Measurements from ENCODE around the gene PRSS22.

The PRSS22 gene

GRCh38 chr16:2811703-2812471 lies 46.1 kb downstream of the PRSS22 start:
- DNase-seq = no peak

- no peak for DNase-seq
These were observed 47.3 kb downstream of the PRSS22 start for GRCh38 chr16:2810651-2811050.

DNA sequence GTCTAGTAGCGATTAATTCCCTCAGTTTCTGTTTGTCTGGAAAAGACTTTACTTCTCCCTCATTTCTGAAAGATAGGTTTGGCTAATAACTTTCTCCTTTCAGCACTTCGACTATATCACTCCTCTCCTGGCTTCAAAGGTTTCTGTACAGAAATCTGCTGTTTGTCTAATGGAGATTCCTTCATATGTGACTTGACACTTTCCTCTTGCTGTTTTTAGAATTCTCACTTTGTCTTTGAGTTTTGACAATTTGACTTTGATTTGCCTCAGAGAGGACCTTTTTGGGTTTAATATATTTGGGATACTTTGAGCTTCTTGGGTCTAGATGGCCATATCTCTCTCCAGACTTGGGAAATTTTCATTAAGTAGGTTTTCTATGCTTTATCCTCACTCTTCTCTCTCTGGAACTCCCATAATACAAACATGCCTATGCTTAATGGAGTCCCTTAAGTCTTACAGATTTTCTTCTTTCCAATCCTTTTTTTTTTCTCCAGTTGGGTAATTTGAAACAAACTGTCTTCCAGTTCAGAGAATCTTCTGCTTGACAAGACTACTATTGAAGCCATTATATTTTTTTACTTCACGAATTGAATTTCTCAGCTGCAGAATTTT lies 48.7 kb downstream of the PRSS22 start:
- no peak for DNase-seq

- DNase-seq = no peak
These were observed 49.8 kb downstream of the PRSS22 start for GRCh38 chr16:2808181-2808580.

DNA sequence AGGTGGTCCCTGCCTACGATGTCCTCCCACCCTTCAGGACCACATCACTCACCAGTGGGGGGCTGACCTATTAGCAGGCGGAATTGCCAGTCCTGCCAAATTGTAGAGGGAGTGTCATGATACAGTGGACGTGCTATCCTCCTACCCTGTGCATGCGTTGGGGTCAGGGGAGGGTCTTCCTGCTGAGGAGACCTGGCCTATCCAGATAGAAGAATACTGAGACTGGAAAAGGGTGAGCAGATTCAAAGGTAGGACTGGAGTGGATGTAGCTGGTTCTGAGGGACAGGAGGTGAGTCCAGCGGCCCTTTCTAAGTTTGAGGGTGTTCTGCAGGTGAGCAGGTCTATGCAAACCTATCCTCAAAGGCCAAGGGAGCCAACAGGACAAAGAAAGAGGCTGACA lies 51.7 kb downstream of the PRSS22 start:
- DNase-seq = no peak

DNA sequence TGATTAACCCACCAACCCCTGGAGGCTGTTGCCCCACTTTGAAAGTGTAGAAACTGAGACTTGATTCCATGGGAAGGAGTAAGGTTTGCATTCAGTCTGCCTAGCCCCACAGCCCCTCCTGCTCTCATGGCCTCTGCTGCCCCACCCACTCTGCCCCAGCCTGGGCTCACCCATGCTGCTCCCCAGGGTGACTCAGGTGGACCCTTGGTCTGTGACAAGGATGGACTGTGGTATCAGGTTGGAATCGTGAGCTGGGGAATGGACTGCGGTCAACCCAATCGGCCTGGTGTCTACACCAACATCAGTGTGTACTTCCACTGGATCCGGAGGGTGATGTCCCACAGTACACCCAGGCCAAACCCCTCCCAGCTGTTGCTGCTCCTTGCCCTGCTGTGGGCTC lies 53.2 kb downstream of the PRSS22 start:
- DNase-seq = no peak

GRCh38 chr16:2803545-2804195 lies 54.3 kb downstream of the PRSS22 start:
- no peak for DNase-seq

All from NCI-H774 (cell line).